Hematopoietic multipotent progenitor cell (in vitro differentiated cells): ENCODE data around the gene NDUFA12. TPM values are rescaled to one million over a fixed set of nuclear protein-coding genes. Genes with fewer than 3 reads are reported as not detected.
A peak's percentile ranks its signal among the peaks of the same experiment; 100 is the strongest.

Source experiments
- DNase-seq, 3 donors: peaks; one replicate each; pipeline ENCODE4 v3.0.0-alpha.2; 2011 to 2015; ENCODE audit warnings: low read depth in 2 of 3, low spot score in 2 of 3
- total RNA-seq: library from RNA; depleted of rRNA; stranded (reverse); fragments of >200 nt; gene quantifications from one replicate; pipeline ENCODE4 v1.2.3, GENCODE V29; 2012

Gene NDUFA12
- total RNA-seq, 1 donor: 40.9 TPM

GRCh38 chr12:94942663-94943062, 60.8 kb downstream of the NDUFA12 start:
- DNase-seq: peak in 1 of 3 donors; percentile 19

- no peak for DNase-seq
Measured at GRCh38 chr12:94941440-94941862, 62.0 kb downstream of the NDUFA12 start.

- DNase-seq: no peak
Measured at GRCh38 chr12:94940771-94941170, 62.7 kb downstream of the NDUFA12 start.

GRCh38 chr12:94938583-94938982, 64.9 kb downstream of the NDUFA12 start:
- no peak for DNase-seq

- no peak for DNase-seq
Measured at GRCh38 chr12:94930772-94931171, 72.7 kb downstream of the NDUFA12 start.

GRCh38 chr12:94930216-94930654, 73.3 kb downstream of the NDUFA12 start:
- DNase-seq: no peak

GRCh38 chr12:94929780-94930179, 73.7 kb downstream of the NDUFA12 start:
- DNase-seq: no peak

GRCh38 chr12:94925729-94926128, 77.8 kb downstream of the NDUFA12 start:
- no peak for DNase-seq

- no peak for DNase-seq
Measured at GRCh38 chr12:94925206-94925605, 78.3 kb downstream of the NDUFA12 start.

- DNase-seq: no peak
Measured at GRCh38 chr12:94922561-94922960, 80.9 kb downstream of the NDUFA12 start.

Other genes with a start within 250 kb of the NDUFA12 start
- gene NR2C1, start 69.9 kb upstream of the NDUFA12 start, total RNA-seq: 16.7 TPM
- 0.27 TPM for gene FGD6, start 213.8 kb upstream of the NDUFA12 start, total RNA-seq
- gene VEZT, start 214.1 kb upstream of the NDUFA12 start, total RNA-seq: 44.4 TPM